ENCODE data around the gene AK8. TPM values are rescaled to one million over a fixed set of nuclear protein-coding genes. Genes with fewer than 3 reads are reported as not detected.

The AK8 gene
- total RNA-seq, 2 experiments from 2014 or later = 0.27 TPM; not detected in 1

- Histone ChIP-seq H3K79me2 (ENCODE audit: insufficient read depth, low read depth, low read length) (no peaks in the 10 kb centered on the region), H3K4me1 (ENCODE audit: insufficient read depth, low read length, poor library complexity, severe bottlenecking) (no peaks in the 10 kb centered on the region), H3K9me3 (ENCODE audit: low read length) (no peaks in the 10 kb centered on the region), H3K4me2 (ENCODE audit: low read length) (no peak overlapping the region), H2AFZ (ENCODE audit: low read length) (no peak overlapping the region), H3K4me3 (ENCODE audit: low read depth, low read length, poor library complexity, severe bottlenecking) (no peak overlapping the region), H4K20me1 (ENCODE audit: insufficient read depth, low read length) (no peaks in the 10 kb centered on the region), H3K27ac (ENCODE audit: low read depth, low read length, poor library complexity, severe bottlenecking) (no peak overlapping the region), H3K9me2 (ENCODE audit: insufficient read depth, low read length) (no peaks in the 10 kb centered on the region), H3K36me3 (ENCODE audit: insufficient read depth, low read length) (no peaks in the 10 kb centered on the region)
- no TSS peak for BruUV-seq (replicated peaks)
- intact Hi-C loops (cut with micrococcal nuclease; ENCODE audit: unreplicated experiment) = no loop called here
- ChIA-PET POLR2A (interaction anchor here (0.6 kb wide), 1 partner anchor 1063 kb away, joined by 4 read pairs; no protein-coding TSS in a partner anchor), CTCF (ENCODE audit: unreplicated experiment) (no interaction called here)
- TF ChIP-seq EZH2phosphoT487 (IDR thresholded peaks at IDR 0.05; ENCODE audit: borderline replicate concordance, low read depth, low read length) = no peak
- TF ChIP-seq, protein P1, sequence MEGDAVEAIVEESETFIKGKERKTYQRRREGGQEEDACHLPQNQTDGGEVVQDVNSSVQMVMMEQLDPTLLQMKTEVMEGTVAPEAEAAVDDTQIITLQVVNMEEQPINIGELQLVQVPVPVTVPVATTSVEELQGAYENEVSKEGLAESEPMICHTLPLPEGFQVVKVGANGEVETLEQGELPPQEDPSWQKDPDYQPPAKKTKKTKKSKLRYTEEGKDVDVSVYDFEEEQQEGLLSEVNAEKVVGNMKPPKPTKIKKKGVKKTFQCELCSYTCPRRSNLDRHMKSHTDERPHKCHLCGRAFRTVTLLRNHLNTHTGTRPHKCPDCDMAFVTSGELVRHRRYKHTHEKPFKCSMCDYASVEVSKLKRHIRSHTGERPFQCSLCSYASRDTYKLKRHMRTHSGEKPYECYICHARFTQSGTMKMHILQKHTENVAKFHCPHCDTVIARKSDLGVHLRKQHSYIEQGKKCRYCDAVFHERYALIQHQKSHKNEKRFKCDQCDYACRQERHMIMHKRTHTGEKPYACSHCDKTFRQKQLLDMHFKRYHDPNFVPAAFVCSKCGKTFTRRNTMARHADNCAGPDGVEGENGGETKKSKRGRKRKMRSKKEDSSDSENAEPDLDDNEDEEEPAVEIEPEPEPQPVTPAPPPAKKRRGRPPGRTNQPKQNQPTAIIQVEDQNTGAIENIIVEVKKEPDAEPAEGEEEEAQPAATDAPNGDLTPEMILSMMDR (conservative IDR thresholded peaks at IDR 0.05; ENCODE audit: low read length) = no peak
- DNase-seq (ENCODE audit: low spot score) = no peak
Observed at GRCh38 chr9:132780230-132781007, 97.7 kb downstream of the AK8 start.

- Histone ChIP-seq H3K4me1 (ENCODE audit: insufficient read depth, low read length, poor library complexity, severe bottlenecking) (no peaks in the 10 kb centered on the region), H2AFZ (ENCODE audit: low read length) (no peak overlapping the region), H3K9me2 (ENCODE audit: insufficient read depth, low read length) (no peaks in the 10 kb centered on the region), H3K36me3 (ENCODE audit: insufficient read depth, low read length) (no peaks in the 10 kb centered on the region), H3K4me2 (ENCODE audit: low read length) (no peak overlapping the region), H3K4me3 (ENCODE audit: low read depth, low read length, poor library complexity, severe bottlenecking) (no peak overlapping the region), H3K79me2 (ENCODE audit: insufficient read depth, low read depth, low read length) (no peaks in the 10 kb centered on the region), H3K27ac (ENCODE audit: low read depth, low read length, poor library complexity, severe bottlenecking) (no peak overlapping the region), H4K20me1 (ENCODE audit: insufficient read depth, low read length) (no peaks in the 10 kb centered on the region), H3K9me3 (ENCODE audit: low read length) (no peaks in the 10 kb centered on the region)
- no TSS peak for BruUV-seq (replicated peaks)
- DNase-seq (ENCODE audit: low spot score) = no peak
- TF ChIP-seq, protein P1 (conservative IDR thresholded peaks at IDR 0.05; ENCODE audit: low read length) = no peak
- no peak for TF ChIP-seq EZH2phosphoT487 (IDR thresholded peaks at IDR 0.05; ENCODE audit: borderline replicate concordance, low read depth, low read length)
- intact Hi-C loops (cut with micrococcal nuclease; ENCODE audit: unreplicated experiment) = no loop called here
- POLR2A ChIA-PET = no interaction called here
- CTCF ChIA-PET (ENCODE audit: unreplicated experiment) = no interaction called here
Observed at GRCh38 chr9:132776891-132777290, 101.2 kb downstream of the AK8 start.

GRCh38 chr9:132776268-132776667 is 101.8 kb downstream of the AK8 start:
- H2AFZ ChIP-seq (ENCODE audit: low read length) = no peak overlapping the region
- H3K79me2 ChIP-seq (ENCODE audit: insufficient read depth, low read depth, low read length) = no peaks in the 10 kb centered on the region
- no peaks in the 10 kb centered on the region for H3K4me1 ChIP-seq (ENCODE audit: insufficient read depth, low read length, poor library complexity, severe bottlenecking)
- no peak overlapping the region for H3K4me3 ChIP-seq (ENCODE audit: low read depth, low read length, poor library complexity, severe bottlenecking)
- no peaks in the 10 kb centered on the region for H4K20me1 ChIP-seq (ENCODE audit: insufficient read depth, low read length)
- TF ChIP-seq EZH2phosphoT487 (IDR thresholded peaks at IDR 0.05; ENCODE audit: borderline replicate concordance, low read depth, low read length) = no peak
- TF ChIP-seq, protein P1 (conservative IDR thresholded peaks at IDR 0.05; ENCODE audit: low read length) = no peak
- no peak for DNase-seq (ENCODE audit: low spot score)
- ChIA-PET CTCF (ENCODE audit: unreplicated experiment) (no interaction called here), POLR2A (no interaction called here)
- no peaks in the 10 kb centered on the region for H3K9me2 ChIP-seq (ENCODE audit: insufficient read depth, low read length)
- no peaks in the 10 kb centered on the region for H3K9me3 ChIP-seq (ENCODE audit: low read length)
- H3K27ac ChIP-seq (ENCODE audit: low read depth, low read length, poor library complexity, severe bottlenecking) = no peak overlapping the region
- intact Hi-C loops (cut with micrococcal nuclease; ENCODE audit: unreplicated experiment) = no loop called here
- H3K36me3 ChIP-seq (ENCODE audit: insufficient read depth, low read length) = no peaks in the 10 kb centered on the region
- no peak overlapping the region for H3K4me2 ChIP-seq (ENCODE audit: low read length)
- BruUV-seq (replicated peaks) = no TSS peak

Data from OCI-LY7 (cell line).